Measurements from ENCODE around the gene SLC9A9. TPM values are rescaled to one million over a fixed set of nuclear protein-coding genes. Genes with fewer than 3 reads are reported as not detected.

Gene SLC9A9
- total RNA-seq, 2 experiments from 2014 or later = 12.2 TPM

DNA sequence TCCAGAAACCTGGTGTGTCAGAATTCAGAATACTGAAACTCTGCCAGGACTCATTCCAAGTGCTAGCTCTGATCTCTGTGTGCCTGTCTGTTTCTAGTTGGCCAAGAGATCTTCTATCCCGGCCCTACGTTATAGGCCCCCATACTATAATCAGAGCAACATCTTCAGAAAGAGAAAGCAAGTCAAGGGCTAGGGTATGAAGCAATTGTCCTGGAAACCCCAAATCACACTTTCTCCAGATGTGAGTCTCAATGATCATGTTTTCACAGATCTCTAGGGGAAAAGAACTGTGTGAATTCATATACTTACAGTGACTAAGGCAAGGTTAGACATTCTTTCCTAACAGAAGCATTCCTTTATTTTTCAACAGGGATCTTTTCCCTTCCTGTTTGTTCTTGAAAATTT, 309.7 kb downstream of the SLC9A9 start:
- POLR2A ChIA-PET = no interaction called here

DNA sequence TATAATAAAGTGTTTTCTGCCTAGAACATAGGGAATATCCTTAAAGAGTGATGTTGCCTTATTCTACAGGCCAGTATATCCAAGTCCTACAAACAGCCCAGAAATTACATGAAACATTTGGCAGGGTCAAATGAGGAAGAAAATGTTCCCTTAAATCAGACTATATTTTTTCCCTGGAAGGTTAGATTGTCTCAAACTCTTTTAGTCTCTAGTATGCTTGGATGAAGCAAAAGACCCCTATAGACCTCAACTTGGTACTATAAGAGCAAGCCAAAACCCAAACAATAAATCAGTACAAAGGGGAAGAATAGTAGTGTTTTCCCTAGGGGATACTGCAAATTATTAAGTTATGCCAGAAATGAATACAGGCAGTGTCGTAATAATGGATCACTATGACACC, 310.2 kb downstream of the SLC9A9 start:
- POLR2A ChIA-PET = no interaction called here
- no peak for DNase-seq

More for the DNA sequence above, 309.7 kb downstream of the SLC9A9 start:
- H3K27ac ChIP-seq (ENCODE audit: low read depth in 1 of 2, low read length in 2 of 2) = no peak overlapping the region
- H3K4me3 ChIP-seq (ENCODE audit: low read length) = no peak overlapping the region
- CTCF ChIA-PET = no interaction called here
- Mint-ChIP-seq H3K27me3 (no peaks in the 10 kb centered on the region), H3K9me3 (no peaks in the 10 kb centered on the region), H3K4me1 (ENCODE audit: low read depth) (no peaks in the 10 kb centered on the region), H3K27ac (no peak overlapping the region), H3K36me3 (ENCODE audit: low read depth) (peaks cover 9% of the 10 kb centered on the region), H3K4me3 (no peak overlapping the region)
- ATAC-seq (ENCODE audit: poor library complexity) (no peak), DNase-seq (no peak)
- H3K36me3 ChIP-seq (ENCODE audit: insufficient read depth, low read length) = no peaks in the 10 kb centered on the region
- H3K27me3 ChIP-seq (ENCODE audit: control insufficient read depth in 1 of 2, insufficient read depth in 2 of 2, low read length in 2 of 2) = no peaks in the 10 kb centered on the region
- intact Hi-C loops (cut with DNase I, micrococcal nuclease) = no loop called here
- no peaks in the 10 kb centered on the region for H3K9me3 ChIP-seq (ENCODE audit: control insufficient read depth in 1 of 2, insufficient read depth in 1 of 2, low read length in 2 of 2)
- TF ChIP-seq, protein P1, sequence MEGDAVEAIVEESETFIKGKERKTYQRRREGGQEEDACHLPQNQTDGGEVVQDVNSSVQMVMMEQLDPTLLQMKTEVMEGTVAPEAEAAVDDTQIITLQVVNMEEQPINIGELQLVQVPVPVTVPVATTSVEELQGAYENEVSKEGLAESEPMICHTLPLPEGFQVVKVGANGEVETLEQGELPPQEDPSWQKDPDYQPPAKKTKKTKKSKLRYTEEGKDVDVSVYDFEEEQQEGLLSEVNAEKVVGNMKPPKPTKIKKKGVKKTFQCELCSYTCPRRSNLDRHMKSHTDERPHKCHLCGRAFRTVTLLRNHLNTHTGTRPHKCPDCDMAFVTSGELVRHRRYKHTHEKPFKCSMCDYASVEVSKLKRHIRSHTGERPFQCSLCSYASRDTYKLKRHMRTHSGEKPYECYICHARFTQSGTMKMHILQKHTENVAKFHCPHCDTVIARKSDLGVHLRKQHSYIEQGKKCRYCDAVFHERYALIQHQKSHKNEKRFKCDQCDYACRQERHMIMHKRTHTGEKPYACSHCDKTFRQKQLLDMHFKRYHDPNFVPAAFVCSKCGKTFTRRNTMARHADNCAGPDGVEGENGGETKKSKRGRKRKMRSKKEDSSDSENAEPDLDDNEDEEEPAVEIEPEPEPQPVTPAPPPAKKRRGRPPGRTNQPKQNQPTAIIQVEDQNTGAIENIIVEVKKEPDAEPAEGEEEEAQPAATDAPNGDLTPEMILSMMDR (IDR thresholded peaks at IDR 0.05) = no peak
- H3K4me1 ChIP-seq (ENCODE audit: insufficient read depth, low read length) = no peaks in the 10 kb centered on the region

DNA sequence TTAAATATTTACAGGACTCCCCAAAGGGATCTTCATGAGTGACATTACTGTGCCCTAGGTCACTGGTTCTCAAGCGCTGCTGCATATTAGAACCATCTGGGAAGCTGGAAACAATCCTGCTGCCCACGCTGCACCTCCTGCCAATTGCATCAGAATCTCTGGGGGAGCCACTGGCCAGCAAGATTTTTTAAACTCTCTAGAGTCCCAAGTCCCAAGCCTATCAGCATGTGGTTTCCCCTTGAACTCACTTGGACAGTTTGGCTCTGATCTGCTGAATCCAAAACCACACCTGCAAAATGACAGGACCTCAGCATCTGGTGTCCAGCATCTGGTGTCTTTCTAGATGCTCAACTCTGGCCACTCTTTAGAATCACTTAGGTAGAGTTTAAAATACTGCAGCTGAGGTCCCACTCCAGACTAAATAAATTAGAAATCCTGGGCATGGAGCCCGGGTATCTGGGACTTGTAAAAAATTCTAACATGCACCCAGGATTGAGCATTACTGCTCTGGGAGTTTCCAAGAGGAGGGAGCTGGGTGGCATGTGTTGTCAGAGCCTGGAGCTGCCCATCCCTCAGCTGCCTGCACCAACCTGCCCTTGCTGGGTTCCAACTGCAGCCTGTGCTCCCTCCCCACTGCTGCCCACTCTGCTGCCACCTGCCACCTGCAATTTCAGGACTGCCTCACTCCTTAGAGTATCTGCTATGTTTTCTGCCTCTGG, 311.3 kb downstream of the SLC9A9 start:
- intact Hi-C loops (cut with DNase I, micrococcal nuclease) = no loop called here
- ATAC-seq (ENCODE audit: poor library complexity) = no peak
- Histone ChIP-seq H3K4me3 (ENCODE audit: low read length) (no peak overlapping the region), H3K4me1 (ENCODE audit: insufficient read depth, low read length) (no peaks in the 10 kb centered on the region), H3K27me3 (ENCODE audit: control insufficient read depth in 1 of 2, insufficient read depth in 2 of 2, low read length in 2 of 2) (no peaks in the 10 kb centered on the region), H3K27ac (ENCODE audit: low read depth in 1 of 2, low read length in 2 of 2) (no peak overlapping the region), H3K36me3 (ENCODE audit: insufficient read depth, low read length) (no peaks in the 10 kb centered on the region), H3K9me3 (ENCODE audit: control insufficient read depth in 1 of 2, insufficient read depth in 1 of 2, low read length in 2 of 2) (no peaks in the 10 kb centered on the region)
- POLR2A ChIA-PET = no interaction called here
- no peaks in the 10 kb centered on the region for H3K4me1 Mint-ChIP-seq (ENCODE audit: low read depth)
- CTCF ChIA-PET = no interaction called here
- no peaks in the 10 kb centered on the region for H3K27me3 Mint-ChIP-seq
- no peaks in the 10 kb centered on the region for H3K36me3 Mint-ChIP-seq (ENCODE audit: low read depth)
- H3K27ac Mint-ChIP-seq = no peak overlapping the region
- DNase-seq = no peak
- no peaks in the 10 kb centered on the region for H3K9me3 Mint-ChIP-seq
- TF ChIP-seq, protein P1 (IDR thresholded peaks at IDR 0.05) = no peak
- H3K4me3 Mint-ChIP-seq = no peak overlapping the region

More for the DNA sequence above, 310.2 kb downstream of the SLC9A9 start:
- intact Hi-C loops (cut with DNase I, micrococcal nuclease) = no loop called here
- no peak overlapping the region for H3K27ac Mint-ChIP-seq
- no peak overlapping the region for H3K4me3 ChIP-seq (ENCODE audit: low read length)
- no peaks in the 10 kb centered on the region for H3K9me3 ChIP-seq (ENCODE audit: control insufficient read depth in 1 of 2, insufficient read depth in 1 of 2, low read length in 2 of 2)
- no peaks in the 10 kb centered on the region for H3K36me3 ChIP-seq (ENCODE audit: insufficient read depth, low read length)
- TF ChIP-seq, protein P1 (IDR thresholded peaks at IDR 0.05) = no peak
- no peak overlapping the region for H3K27ac ChIP-seq (ENCODE audit: low read depth in 1 of 2, low read length in 2 of 2)
- CTCF ChIA-PET = no interaction called here
- H3K4me1 ChIP-seq (ENCODE audit: insufficient read depth, low read length) = no peaks in the 10 kb centered on the region
- H3K27me3 ChIP-seq (ENCODE audit: control insufficient read depth in 1 of 2, insufficient read depth in 2 of 2, low read length in 2 of 2) = no peaks in the 10 kb centered on the region
- H3K36me3 Mint-ChIP-seq (ENCODE audit: low read depth) = peaks cover 5% of the 10 kb centered on the region
- H3K4me1 Mint-ChIP-seq (ENCODE audit: low read depth) = no peaks in the 10 kb centered on the region
- H3K27me3 Mint-ChIP-seq = no peaks in the 10 kb centered on the region
- no peaks in the 10 kb centered on the region for H3K9me3 Mint-ChIP-seq
- ATAC-seq (ENCODE audit: poor library complexity) = no peak
- no peak overlapping the region for H3K4me3 Mint-ChIP-seq

Measured in CD4-positive, alpha-beta T cell (primary cell).